Measurements from ENCODE around the gene NMT1. TPM values are rescaled to one million over a fixed set of nuclear protein-coding genes. Genes with fewer than 3 reads are reported as not detected.

NMT1 gene
- total RNA-seq, 1 donor from 2014 or later: 97.9 TPM

- no peak for DNase-seq (ENCODE audit: extremely low spot score, unreplicated experiment)
- Mint-ChIP-seq H3K9me3 (ENCODE audit: unreplicated experiment) (no peaks in the 10 kb centered on the region), H3K36me3 (ENCODE audit: unreplicated experiment) (peaks cover 6% of the 10 kb centered on the region), H3K27ac (ENCODE audit: unreplicated experiment) (no peak overlapping the region), H3K4me3 (ENCODE audit: unreplicated experiment) (no peak overlapping the region), H3K4me1 (ENCODE audit: unreplicated experiment) (peaks cover 34% of the 10 kb centered on the region), H3K27me3 (ENCODE audit: unreplicated experiment) (no peaks in the 10 kb centered on the region)
- no peak for TF ChIP-seq CTCF (IDR thresholded peaks at IDR 0.05)
These were observed 2.1 kb downstream of the NMT1 start for GRCh38 chr17:45063198-45063597.

- DNase-seq (ENCODE audit: extremely low spot score, unreplicated experiment): no peak
- no peaks in the 10 kb centered on the region for H3K27me3 Mint-ChIP-seq (ENCODE audit: unreplicated experiment)
- H3K4me1 Mint-ChIP-seq (ENCODE audit: unreplicated experiment): peaks cover 16% of the 10 kb centered on the region
- peak overlapping the region; percentile 52 for H3K27ac Mint-ChIP-seq (ENCODE audit: unreplicated experiment)
- H3K4me3 Mint-ChIP-seq (ENCODE audit: unreplicated experiment): no peak overlapping the region
- no peaks in the 10 kb centered on the region for H3K9me3 Mint-ChIP-seq (ENCODE audit: unreplicated experiment)
- TF ChIP-seq CTCF (IDR thresholded peaks at IDR 0.05): no peak
- H3K36me3 Mint-ChIP-seq (ENCODE audit: unreplicated experiment): peaks cover 12% of the 10 kb centered on the region
These were observed 6.5 kb downstream of the NMT1 start for GRCh38 chr17:45067637-45068036.

GRCh38 chr17:45070001-45070400 lies 8.9 kb downstream of the NMT1 start:
- DNase-seq (ENCODE audit: extremely low spot score, unreplicated experiment): no peak
- H3K36me3 Mint-ChIP-seq (ENCODE audit: unreplicated experiment): peaks cover 19% of the 10 kb centered on the region
- no peaks in the 10 kb centered on the region for H3K27me3 Mint-ChIP-seq (ENCODE audit: unreplicated experiment)
- H3K27ac Mint-ChIP-seq (ENCODE audit: unreplicated experiment): no peak overlapping the region
- no peaks in the 10 kb centered on the region for H3K9me3 Mint-ChIP-seq (ENCODE audit: unreplicated experiment)
- H3K4me3 Mint-ChIP-seq (ENCODE audit: unreplicated experiment): no peak overlapping the region
- peaks cover 10% of the 10 kb centered on the region for H3K4me1 Mint-ChIP-seq (ENCODE audit: unreplicated experiment)
- no peak for TF ChIP-seq CTCF (IDR thresholded peaks at IDR 0.05)

GRCh38 chr17:45070809-45071208 lies 9.7 kb downstream of the NMT1 start:
- Mint-ChIP-seq H3K36me3 (ENCODE audit: unreplicated experiment) (peaks cover 19% of the 10 kb centered on the region), H3K4me3 (ENCODE audit: unreplicated experiment) (no peak overlapping the region), H3K9me3 (ENCODE audit: unreplicated experiment) (no peaks in the 10 kb centered on the region), H3K27me3 (ENCODE audit: unreplicated experiment) (no peaks in the 10 kb centered on the region), H3K4me1 (ENCODE audit: unreplicated experiment) (peaks cover 10% of the 10 kb centered on the region), H3K27ac (ENCODE audit: unreplicated experiment) (no peak overlapping the region)
- no peak for DNase-seq (ENCODE audit: extremely low spot score, unreplicated experiment)
- no peak for TF ChIP-seq CTCF (IDR thresholded peaks at IDR 0.05)

- H3K9me3 Mint-ChIP-seq (ENCODE audit: unreplicated experiment): no peaks in the 10 kb centered on the region
- H3K27ac Mint-ChIP-seq (ENCODE audit: unreplicated experiment): peak overlapping the region; percentile 89
- DNase-seq (ENCODE audit: extremely low spot score, unreplicated experiment): no peak
- no peak for TF ChIP-seq CTCF (IDR thresholded peaks at IDR 0.05)
- H3K4me3 Mint-ChIP-seq (ENCODE audit: unreplicated experiment): no peak overlapping the region
- peaks cover 14% of the 10 kb centered on the region for H3K4me1 Mint-ChIP-seq (ENCODE audit: unreplicated experiment)
- H3K36me3 Mint-ChIP-seq (ENCODE audit: unreplicated experiment): peaks cover 17% of the 10 kb centered on the region
- H3K27me3 Mint-ChIP-seq (ENCODE audit: unreplicated experiment): no peaks in the 10 kb centered on the region
These were observed 12.4 kb downstream of the NMT1 start for GRCh38 chr17:45073414-45074070.
